Stomach (tissue), 4 donors: ENCODE data around the gene STX5.

ENCODE experiments used
- EP300 ChIP-seq: sonication (generic); formaldehyde crosslinking; IDR thresholded peaks from one replicate; pipeline ENCODE4 v1.6.1; 2017; ENCODE audit warnings: antibody characterized with exemption
- POLR2A ChIP-seq, 4 donors: fragments of 450-650 bp; IDR thresholded peaks; one replicate each; pipeline ENCODE4 v1.6.1; 2016; ENCODE audit warnings: antibody characterized with exemption in 4 of 4, control low read depth in 2 of 4, mild to moderate bottlenecking in 1 of 4, moderate library complexity in 1 of 4
- POLR2AphosphoS5 ChIP-seq, 3 donors: sonication (generic); formaldehyde crosslinking; IDR thresholded peaks; one replicate each; pipeline ENCODE4 v1.6.1; 2016; ENCODE audit warnings: antibody characterized with exemption in 3 of 3
- TF ChIP-seq, protein P1 (sequence below), 7 experiments: fragments of 450-650 bp in 4 of 7; fragments of 200-600 bp in 3 of 7; sonication (generic) in 3 of 7; IDR thresholded peaks; one replicate each; pipeline ENCODE4 v1.5.1; 2016 to 2019; ENCODE audit warnings: antibody characterized with exemption in 7 of 7, control low read depth in 2 of 7, mild to moderate bottlenecking in 1 of 7

DNA sequence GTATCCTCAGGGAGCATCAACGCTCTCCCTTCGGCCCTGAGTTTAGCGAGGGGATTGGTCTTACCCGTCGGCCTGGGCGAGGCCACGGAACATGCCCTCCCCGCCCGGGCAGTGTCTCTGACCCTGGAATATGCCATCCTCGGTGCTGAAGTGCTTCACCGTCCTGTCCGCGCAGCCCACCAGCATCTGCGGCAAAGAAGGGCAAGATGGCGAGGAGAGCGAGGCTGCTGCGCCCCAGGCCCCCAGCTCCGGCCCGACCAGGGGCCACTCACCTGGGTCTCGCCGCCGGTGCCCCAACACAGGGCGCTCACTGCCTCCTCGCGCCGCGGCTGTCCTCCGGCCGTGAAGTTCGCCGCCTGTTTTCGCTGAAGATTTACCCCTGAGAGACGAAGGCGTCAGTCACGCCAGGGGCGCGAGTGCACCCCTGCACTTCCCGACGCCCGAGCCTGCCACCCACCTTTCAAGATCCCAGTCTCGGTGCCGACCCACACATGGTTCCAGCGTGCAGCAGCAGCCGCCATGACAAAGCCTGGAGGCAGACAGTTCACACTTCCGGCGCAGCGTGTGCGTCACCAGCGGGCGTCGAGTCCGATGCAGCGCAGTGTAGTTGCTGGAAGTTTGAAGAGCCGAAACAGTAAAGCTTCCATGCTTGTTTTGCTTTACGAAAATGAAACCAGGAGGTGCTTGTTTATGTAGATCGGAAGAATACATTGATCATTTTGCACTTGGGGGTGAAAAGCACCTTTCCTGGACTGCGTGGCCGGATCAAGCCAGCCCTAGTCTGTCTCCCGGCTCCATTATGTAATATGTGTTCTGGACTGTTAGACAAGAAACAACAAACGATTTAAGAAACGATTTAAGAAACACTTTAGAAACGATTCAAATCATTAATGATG, 7.4 kb upstream of the STX5 start, which contains the start of gene WDR74:
- TF ChIP-seq, protein P1, sequence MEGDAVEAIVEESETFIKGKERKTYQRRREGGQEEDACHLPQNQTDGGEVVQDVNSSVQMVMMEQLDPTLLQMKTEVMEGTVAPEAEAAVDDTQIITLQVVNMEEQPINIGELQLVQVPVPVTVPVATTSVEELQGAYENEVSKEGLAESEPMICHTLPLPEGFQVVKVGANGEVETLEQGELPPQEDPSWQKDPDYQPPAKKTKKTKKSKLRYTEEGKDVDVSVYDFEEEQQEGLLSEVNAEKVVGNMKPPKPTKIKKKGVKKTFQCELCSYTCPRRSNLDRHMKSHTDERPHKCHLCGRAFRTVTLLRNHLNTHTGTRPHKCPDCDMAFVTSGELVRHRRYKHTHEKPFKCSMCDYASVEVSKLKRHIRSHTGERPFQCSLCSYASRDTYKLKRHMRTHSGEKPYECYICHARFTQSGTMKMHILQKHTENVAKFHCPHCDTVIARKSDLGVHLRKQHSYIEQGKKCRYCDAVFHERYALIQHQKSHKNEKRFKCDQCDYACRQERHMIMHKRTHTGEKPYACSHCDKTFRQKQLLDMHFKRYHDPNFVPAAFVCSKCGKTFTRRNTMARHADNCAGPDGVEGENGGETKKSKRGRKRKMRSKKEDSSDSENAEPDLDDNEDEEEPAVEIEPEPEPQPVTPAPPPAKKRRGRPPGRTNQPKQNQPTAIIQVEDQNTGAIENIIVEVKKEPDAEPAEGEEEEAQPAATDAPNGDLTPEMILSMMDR (IDR thresholded peaks at IDR 0.05): no peak
- TF ChIP-seq POLR2A (IDR thresholded peaks at IDR 0.05) (peak in 2 of 4 donors; percentile 66 to 82), POLR2AphosphoS5 (IDR thresholded peaks at IDR 0.05) (peak; percentile 98 to 100 (median 99)), EP300 (no peak)
